Fibroblast of pulmonary artery (primary cell): Measurements from ENCODE around the gene FOXI3.
A peak's percentile ranks its signal among the peaks of the same experiment; 100 is the strongest.

Experiments used
- DNase-seq: peaks from one replicate; pipeline ENCODE4 v3.0.0-alpha.2; 2010; ENCODE audit warnings: low read depth
- H3K4me3 ChIP-seq: replicated peaks from 2 replicates; pipeline ENCODE4 v1.5.1; 2011; ENCODE audit warnings: low read depth, mild to moderate bottlenecking, control low read depth, low read length, moderate library complexity
- TF ChIP-seq, protein P1 (sequence below): IDR thresholded peaks from 2 replicates; pipeline ENCODE4 v1.5.1; 2011; ENCODE audit warnings: mild to moderate bottlenecking, control low read depth, low read length, inconsistent platforms; ENCODE audit errors: missing control alignments

Gene FOXI3

DNA sequence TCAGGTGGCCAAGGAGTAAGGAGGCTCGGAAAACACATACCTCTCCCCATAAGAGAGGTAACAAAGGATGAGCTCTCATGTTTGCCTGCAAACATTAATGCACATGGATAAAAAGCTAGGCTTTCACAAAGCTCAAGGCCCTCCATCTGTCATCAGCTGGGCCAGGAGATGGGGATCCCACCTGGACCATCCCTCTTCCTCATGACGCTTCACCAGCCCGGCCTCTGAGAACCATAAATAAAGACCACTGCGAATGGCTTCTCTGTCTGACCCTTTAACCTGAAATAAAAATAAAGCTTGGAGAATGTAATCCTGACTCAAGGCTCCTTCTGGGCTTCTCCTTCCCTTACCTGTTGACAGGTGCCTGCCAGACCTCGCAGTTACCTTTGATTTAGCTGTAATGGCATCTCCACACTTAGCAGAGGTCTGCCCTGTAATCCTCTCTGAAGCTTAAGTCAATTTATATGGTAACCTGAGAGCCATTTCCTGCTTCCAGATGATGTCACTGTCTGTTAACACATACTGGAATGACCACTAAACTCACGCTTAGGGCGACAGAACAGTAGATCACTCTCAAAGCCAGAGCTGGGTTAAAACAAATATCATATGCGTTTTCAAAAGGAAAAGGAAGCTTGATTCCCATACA is 29.3 kb upstream of the FOXI3 start:
- TF ChIP-seq, protein P1, sequence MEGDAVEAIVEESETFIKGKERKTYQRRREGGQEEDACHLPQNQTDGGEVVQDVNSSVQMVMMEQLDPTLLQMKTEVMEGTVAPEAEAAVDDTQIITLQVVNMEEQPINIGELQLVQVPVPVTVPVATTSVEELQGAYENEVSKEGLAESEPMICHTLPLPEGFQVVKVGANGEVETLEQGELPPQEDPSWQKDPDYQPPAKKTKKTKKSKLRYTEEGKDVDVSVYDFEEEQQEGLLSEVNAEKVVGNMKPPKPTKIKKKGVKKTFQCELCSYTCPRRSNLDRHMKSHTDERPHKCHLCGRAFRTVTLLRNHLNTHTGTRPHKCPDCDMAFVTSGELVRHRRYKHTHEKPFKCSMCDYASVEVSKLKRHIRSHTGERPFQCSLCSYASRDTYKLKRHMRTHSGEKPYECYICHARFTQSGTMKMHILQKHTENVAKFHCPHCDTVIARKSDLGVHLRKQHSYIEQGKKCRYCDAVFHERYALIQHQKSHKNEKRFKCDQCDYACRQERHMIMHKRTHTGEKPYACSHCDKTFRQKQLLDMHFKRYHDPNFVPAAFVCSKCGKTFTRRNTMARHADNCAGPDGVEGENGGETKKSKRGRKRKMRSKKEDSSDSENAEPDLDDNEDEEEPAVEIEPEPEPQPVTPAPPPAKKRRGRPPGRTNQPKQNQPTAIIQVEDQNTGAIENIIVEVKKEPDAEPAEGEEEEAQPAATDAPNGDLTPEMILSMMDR, result no peak
- no peak overlapping the region for H3K4me3 ChIP-seq
- peak; percentile 8 for DNase-seq

DNA sequence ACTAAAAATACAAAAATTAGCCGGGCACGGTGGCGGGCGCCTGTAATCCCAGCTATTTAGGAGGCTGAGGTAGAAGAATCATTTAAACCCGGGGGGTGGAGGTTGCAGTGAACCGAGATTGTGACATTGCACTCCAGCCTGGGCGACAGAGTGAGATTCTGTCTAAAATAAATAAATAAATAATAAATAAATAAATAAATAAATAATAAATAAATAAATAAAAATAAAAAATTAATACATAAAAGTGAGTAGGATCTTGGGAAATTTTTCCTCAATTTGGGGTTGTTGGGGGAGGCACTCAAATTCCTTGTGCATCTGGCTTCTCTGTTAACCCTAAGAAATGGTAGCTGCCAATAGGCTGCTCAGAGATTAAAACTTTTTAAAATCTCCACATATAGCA is 20.3 kb upstream of the FOXI3 start:
- DNase-seq, result no peak
- H3K4me3 ChIP-seq, result no peak overlapping the region
- TF ChIP-seq, protein P1, result no peak

- TF ChIP-seq, protein P1, result no peak
- no peak for DNase-seq
- H3K4me3 ChIP-seq, result no peak overlapping the region
Observed at GRCh38 chr2:88471083-88471942, 18.8 kb upstream of the FOXI3 start.

GRCh38 chr2:88469202-88470114 is 17.0 kb upstream of the FOXI3 start:
- no peak for DNase-seq
- H3K4me3 ChIP-seq, result no peak overlapping the region
- TF ChIP-seq, protein P1, result no peak

DNA sequence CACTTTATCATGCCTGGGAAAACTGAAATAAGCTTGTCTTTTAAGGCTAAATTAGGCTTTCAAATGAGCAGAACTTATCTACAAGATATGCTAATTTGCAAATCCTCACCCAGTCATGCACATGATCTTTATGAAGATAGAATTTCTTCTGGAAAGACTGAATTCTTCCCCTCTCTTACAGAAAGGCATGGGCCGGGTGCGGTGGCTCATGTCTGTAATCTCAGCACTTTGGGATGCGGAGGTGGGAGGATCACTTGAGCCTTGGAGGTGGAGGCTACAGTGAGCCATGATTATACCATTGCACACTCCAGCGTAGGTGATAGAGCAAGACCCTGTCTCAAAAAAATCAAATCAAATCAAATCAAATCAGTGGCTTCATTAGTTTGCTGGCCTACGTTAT is 11.7 kb upstream of the FOXI3 start:
- DNase-seq, result no peak
- no peak overlapping the region for H3K4me3 ChIP-seq
- TF ChIP-seq, protein P1, result no peak

- no peak for DNase-seq
- TF ChIP-seq, protein P1, result no peak
- H3K4me3 ChIP-seq, result no peak overlapping the region
Observed at GRCh38 chr2:88458633-88459032, 6.1 kb upstream of the FOXI3 start.
